GM12878 (cell line): ENCODE results near the gene HEXA. TPM values are rescaled to one million over a fixed set of nuclear protein-coding genes. Genes with fewer than 3 reads are reported as not detected.

ENCODE experiments used
- ATAC-seq: fragments of 200-7000 bp; cut with Tn5 transposase; 3 replicates; pipeline ENCODE4 v1.9.1; 2020; ENCODE audit warnings: mild to moderate bottlenecking, moderate library complexity
- BruUV-seq: library from RNA; stranded (reverse); fragments of 400-500 nt; replicated peaks from 2 replicates; lab custom pipeline; 2021; lab: Mats Ljungman, UMichigan
- CTCF ChIA-PET: fragments of 300-600 bp; sonication (Branson Sonifier 250); formaldehyde crosslinking; extraction: SDS; loops from one replicate; lab custom pipeline; 2021; ENCODE audit warnings: inconsistent platforms; lab: Yijun Ruan, JAX
- POLR2A ChIA-PET: fragments of 350-600 bp; formaldehyde crosslinking; extraction: SDS; loops from one replicate; lab custom pipeline; 2021; ENCODE audit warnings: inconsistent platforms; lab: Charles Lee
- RAD21 ChIA-PET: fragments of 300-600 bp; sonication (Branson Sonifier 250); formaldehyde crosslinking; loops from one replicate; lab custom pipeline; 2023; ENCODE audit warnings: antibody characterized with exemption; ENCODE audit not compliant: unreplicated experiment; lab: Charles Lee
- SMC1A ChIA-PET: fragments of 300-600 bp; sonication (Branson Sonifier 250); formaldehyde crosslinking; loops from one replicate; lab custom pipeline; 2023; ENCODE audit not compliant: unreplicated experiment, uncharacterized antibody; lab: Charles Lee
- DNase-seq: peaks from one replicate; pipeline ENCODE4 v3.0.0-alpha.2; 2011; ENCODE audit warnings: low read depth, low spot score
- FAIRE-seq: peaks from 3 replicates; lab custom pipeline; 2011; peaks lifted over from hg19 to GRCh38; lab: Jason Lieb, UNC
- H2AFZ ChIP-seq: 2 replicates; pipeline ENCODE4 v1.6.0; 2011; ENCODE audit warnings: low read depth, low read length, control low read depth; ENCODE audit not compliant: control insufficient read depth
- H3K27ac ChIP-seq: 2 replicates; pipeline ENCODE4 v1.5.1; 2011; ENCODE audit warnings: control low read depth; ENCODE audit not compliant: control insufficient read depth, insufficient read depth
- H3K27me3 ChIP-seq, 2 experiments: replicated peaks in 1 of 2; 2 replicates each; pipeline versions ENCODE4 v1.6.0 to v1.6.1; 2011; ENCODE audit warnings: low read length in 1 of 2; ENCODE audit not compliant: control insufficient read depth in 2 of 2, insufficient read depth in 2 of 2
- H3K36me3 ChIP-seq, 2 experiments: 2 replicates each; pipeline ENCODE4 v1.5.1; 2011; ENCODE audit warnings: low read length in 1 of 2; ENCODE audit not compliant: control insufficient read depth in 2 of 2, insufficient read depth in 2 of 2
- H3K4me1 ChIP-seq: 2 replicates; pipeline ENCODE4 v1.6.1; 2011; ENCODE audit warnings: mild to moderate bottlenecking, low read length, moderate library complexity, mixed read lengths; ENCODE audit not compliant: control insufficient read depth, insufficient read depth
- H3K4me2 ChIP-seq: 2 replicates; pipeline ENCODE4 v1.6.0; 2011; ENCODE audit warnings: control low read depth; ENCODE audit not compliant: control insufficient read depth, insufficient read depth
- H3K4me3 ChIP-seq: fragments of 200-600 bp; sonication (generic); 2 replicates; pipeline ENCODE4 v1.5.1; 2016
- H3K79me2 ChIP-seq: 2 replicates; pipeline ENCODE4 v1.6.0; 2011; ENCODE audit warnings: low read length; ENCODE audit not compliant: control insufficient read depth, insufficient read depth
- H3K9ac ChIP-seq: 2 replicates; pipeline ENCODE4 v1.8.0; 2011; ENCODE audit warnings: low read length, control low read depth, mixed read lengths; ENCODE audit not compliant: control insufficient read depth, insufficient read depth
- H3K9me3 ChIP-seq: replicated peaks from 3 replicates; pipeline ENCODE4 v1.5.1; 2011; ENCODE audit warnings: mild to moderate bottlenecking, low read length; ENCODE audit not compliant: control insufficient read depth, insufficient read depth
- H4K20me1 ChIP-seq: 2 replicates; pipeline ENCODE4 v1.6.0; 2011; ENCODE audit not compliant: control insufficient read depth, insufficient read depth
- CREB1 ChIP-seq: IDR thresholded peaks from 2 replicates; pipeline ENCODE4 v1.6.1; 2012; ENCODE audit warnings: low read depth, mild to moderate bottlenecking, inconsistent platforms
- DPF2 ChIP-seq: fragments of 450-650 bp; IDR thresholded peaks from 2 replicates; pipeline ENCODE4 v1.6.1; 2017; ENCODE audit warnings: mild to moderate bottlenecking
- ETV6 ChIP-seq, 2 experiments: fragments of 450-650 bp in 1 of 2; IDR thresholded peaks in 1 of 2; conservative IDR thresholded peaks in 1 of 2; 2 replicates each; pipeline ENCODE4 v1.6.1; 2014; ENCODE audit warnings: antibody characterized with exemption in 1 of 2, borderline replicate concordance in 1 of 2, low read depth in 1 of 2, mild to moderate bottlenecking in 1 of 2, moderate library complexity in 1 of 2
- GABPA ChIP-seq: IDR thresholded peaks from 2 replicates; pipeline ENCODE4 v1.6.1; 2014; ENCODE audit warnings: antibody characterized with exemption, low read depth, mild to moderate bottlenecking, inconsistent platforms
- MTA3 ChIP-seq: IDR thresholded peaks from 2 replicates; pipeline ENCODE4 v1.6.1; 2012; ENCODE audit warnings: low read length, inconsistent platforms, borderline replicate concordance
- NFXL1 ChIP-seq: fragments of 450-650 bp; IDR thresholded peaks from 2 replicates; pipeline ENCODE4 v1.6.1; 2017; ENCODE audit warnings: antibody characterized with exemption, mild to moderate bottlenecking, borderline replicate concordance
- NR2C2 ChIP-seq: IDR thresholded peaks from 2 replicates; pipeline ENCODE4 v1.6.1; 2011; ENCODE audit warnings: borderline replicate concordance, low read depth; ENCODE audit not compliant: control insufficient read depth, insufficient read length
- PAX8 ChIP-seq: fragments of 450-650 bp; IDR thresholded peaks from 2 replicates; pipeline ENCODE4 v1.6.1; 2017; ENCODE audit warnings: mild to moderate bottlenecking, moderate library complexity
- POLR2A ChIP-seq: IDR thresholded peaks from 2 replicates; pipeline ENCODE4 v1.6.1; 2011; ENCODE audit warnings: low read depth, mild to moderate bottlenecking, low read length
- SMAD1 ChIP-seq: fragments of 450-650 bp; IDR thresholded peaks from 2 replicates; pipeline ENCODE4 v1.6.1; 2018; ENCODE audit warnings: mild to moderate bottlenecking, low read depth; ENCODE audit not compliant: partially characterized antibody
- WGBS: methylation state at CpG from one replicate; pipeline ENCODE4 v1.1.6; 2016; ENCODE audit warnings: low lambda C conversion rate; ENCODE audit not compliant: insufficient replicate concordance, insufficient coverage; ENCODE audit errors: missing lambda C conversion rate; 5-methylcytosine and 5-hydroxymethylcytosine counted together
- in situ Hi-C: fragments of 300-500 bp; cut with MboI; formaldehyde crosslinking; loops from 9 replicates; pipeline ENCODE4 v1.14.3; 2018; ENCODE audit warnings: mixed read lengths
- intact Hi-C: fragments of 100-400 bp; cut with micrococcal nuclease; formaldehyde crosslinking; loops from one replicate; pipeline ENCODE4 v1.14.2; 2022; ENCODE audit not compliant: unreplicated experiment
- polyA plus RNA-seq, 11 experiments: library from polyadenylated mRNA; depleted of rRNA in 4 of 11; unstranded in 6 of 11; stranded (reverse) in 5 of 11; fragments of >200 nt; fragmentation: Nextera tagmentation in 4 of 11; fragmentation: Illumina TruSeq in 1 of 11; extraction: Ambion mirVana in 4 of 11; extraction: Trizol in 1 of 11; gene quantifications; 1 replicate in 1 of 11; 2 replicates in 10 of 11; pipeline versions ENCODE4 v1.2.1 to v1.2.3, GENCODE V29; 2011 to 2016; ENCODE audit warnings: inconsistent platforms in 2 of 11, missing spikeins in 2 of 11, low read depth in 1 of 11
- total RNA-seq, 4 experiments: library from RNA; depleted of rRNA in 3 of 4; stranded (reverse); fragments of >200 nt in 3 of 4; fragmentation: Illumina TruSeq in 1 of 4; extraction: Trizol in 1 of 4; gene quantifications; 2 replicates each; pipeline versions ENCODE4 v1.2.1 to v1.2.3, GENCODE V29; 2013 to 2021
- TF ChIP-seq, protein P1 (sequence below): fragments of 450-650 bp; conservative IDR thresholded peaks from 2 replicates; pipeline ENCODE4 v1.6.1; 2017; ENCODE audit warnings: mild to moderate bottlenecking, moderate library complexity
- TF ChIP-seq, protein P2 (sequence below): IDR thresholded peaks from 2 replicates; pipeline ENCODE4 v1.6.1; 2012; ENCODE audit warnings: low read length, inconsistent platforms
- TF ChIP-seq, protein P3 (sequence below): IDR thresholded peaks from 2 replicates; pipeline ENCODE4 v1.6.1; 2011; ENCODE audit warnings: borderline replicate concordance, low read depth, mild to moderate bottlenecking, moderate library complexity, low read length; ENCODE audit not compliant: insufficient read depth, poor library complexity, severe bottlenecking

The HEXA gene
- total and polyA plus RNA-seq, 10 of the 15 experiments (the other 5 are each of a cell fraction or from before 2014, with no cell fraction given) = 24.5 to 151 (median 69.3) TPM

DNA sequence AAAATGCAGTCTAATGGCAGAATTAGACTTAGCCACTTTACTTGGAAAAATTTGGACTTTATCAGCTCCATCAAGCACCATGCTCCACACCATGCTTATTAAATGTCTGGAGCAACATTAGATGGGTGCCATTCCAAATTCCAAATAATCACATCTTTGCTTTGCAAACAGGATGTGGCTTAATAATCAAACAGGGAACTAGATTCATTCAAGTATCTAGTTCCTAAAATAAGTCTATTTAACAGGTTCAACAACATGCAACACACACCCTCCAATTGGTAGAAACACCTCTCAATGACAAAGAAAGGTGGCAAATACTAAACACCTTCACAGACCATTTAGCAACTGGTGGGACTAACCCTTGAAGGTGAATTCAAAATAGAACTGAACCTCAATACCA lies 3.5 kb downstream of the HEXA start (continued):
- TF ChIP-seq, protein P1, sequence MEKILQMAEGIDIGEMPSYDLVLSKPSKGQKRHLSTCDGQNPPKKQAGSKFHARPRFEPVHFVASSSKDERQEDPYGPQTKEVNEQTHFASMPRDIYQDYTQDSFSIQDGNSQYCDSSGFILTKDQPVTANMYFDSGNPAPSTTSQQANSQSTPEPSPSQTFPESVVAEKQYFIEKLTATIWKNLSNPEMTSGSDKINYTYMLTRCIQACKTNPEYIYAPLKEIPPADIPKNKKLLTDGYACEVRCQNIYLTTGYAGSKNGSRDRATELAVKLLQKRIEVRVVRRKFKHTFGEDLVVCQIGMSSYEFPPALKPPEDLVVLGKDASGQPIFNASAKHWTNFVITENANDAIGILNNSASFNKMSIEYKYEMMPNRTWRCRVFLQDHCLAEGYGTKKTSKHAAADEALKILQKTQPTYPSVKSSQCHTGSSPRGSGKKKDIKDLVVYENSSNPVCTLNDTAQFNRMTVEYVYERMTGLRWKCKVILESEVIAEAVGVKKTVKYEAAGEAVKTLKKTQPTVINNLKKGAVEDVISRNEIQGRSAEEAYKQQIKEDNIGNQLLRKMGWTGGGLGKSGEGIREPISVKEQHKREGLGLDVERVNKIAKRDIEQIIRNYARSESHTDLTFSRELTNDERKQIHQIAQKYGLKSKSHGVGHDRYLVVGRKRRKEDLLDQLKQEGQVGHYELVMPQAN = no peak
- no peak for TF ChIP-seq DPF2
- TF ChIP-seq POLR2A = no peak
- TF ChIP-seq SMAD1 = no peak
- no peak for TF ChIP-seq ETV6 (conservative IDR thresholded peaks at IDR 0.05 in 1 of 2, IDR thresholded peaks at IDR 0.05 in 1 of 2; ENCODE audit: borderline replicate concordance in 1 of 2, low read depth in 1 of 2)
- TF ChIP-seq NFXL1 = no peak
- TF ChIP-seq CREB1 = no peak
- TF ChIP-seq GABPA = no peak

DNA sequence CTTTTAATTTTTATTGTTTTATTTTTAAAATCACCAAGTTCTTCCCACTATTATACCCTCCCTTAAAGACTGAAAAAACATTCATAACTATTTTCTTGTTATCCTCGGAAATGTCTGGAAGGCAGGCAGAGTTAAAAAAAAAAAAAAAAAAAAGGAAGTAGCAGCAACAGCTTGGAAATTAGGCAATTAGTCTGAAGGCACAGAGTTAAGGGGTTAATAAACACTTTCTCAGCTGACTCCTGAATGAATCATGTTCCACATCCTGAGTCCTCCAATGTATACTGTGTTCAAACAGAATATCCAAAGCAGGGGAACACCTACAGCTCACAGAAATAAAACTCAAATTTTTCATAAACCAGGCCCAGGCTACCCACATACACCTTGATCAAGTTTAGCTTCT lies 5.8 kb downstream of the HEXA start:
- intact Hi-C loops = no loop called here
- no peaks in the 10 kb centered on the region for H3K27me3 ChIP-seq
- TF ChIP-seq NR2C2 (no peak), MTA3 (no peak), PAX8 (no peak)
- TF ChIP-seq, protein P2, sequence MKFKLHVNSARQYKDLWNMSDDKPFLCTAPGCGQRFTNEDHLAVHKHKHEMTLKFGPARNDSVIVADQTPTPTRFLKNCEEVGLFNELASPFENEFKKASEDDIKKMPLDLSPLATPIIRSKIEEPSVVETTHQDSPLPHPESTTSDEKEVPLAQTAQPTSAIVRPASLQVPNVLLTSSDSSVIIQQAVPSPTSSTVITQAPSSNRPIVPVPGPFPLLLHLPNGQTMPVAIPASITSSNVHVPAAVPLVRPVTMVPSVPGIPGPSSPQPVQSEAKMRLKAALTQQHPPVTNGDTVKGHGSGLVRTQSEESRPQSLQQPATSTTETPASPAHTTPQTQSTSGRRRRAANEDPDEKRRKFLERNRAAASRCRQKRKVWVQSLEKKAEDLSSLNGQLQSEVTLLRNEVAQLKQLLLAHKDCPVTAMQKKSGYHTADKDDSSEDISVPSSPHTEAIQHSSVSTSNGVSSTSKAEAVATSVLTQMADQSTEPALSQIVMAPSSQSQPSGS = no peak
- TF ChIP-seq, protein P3, sequence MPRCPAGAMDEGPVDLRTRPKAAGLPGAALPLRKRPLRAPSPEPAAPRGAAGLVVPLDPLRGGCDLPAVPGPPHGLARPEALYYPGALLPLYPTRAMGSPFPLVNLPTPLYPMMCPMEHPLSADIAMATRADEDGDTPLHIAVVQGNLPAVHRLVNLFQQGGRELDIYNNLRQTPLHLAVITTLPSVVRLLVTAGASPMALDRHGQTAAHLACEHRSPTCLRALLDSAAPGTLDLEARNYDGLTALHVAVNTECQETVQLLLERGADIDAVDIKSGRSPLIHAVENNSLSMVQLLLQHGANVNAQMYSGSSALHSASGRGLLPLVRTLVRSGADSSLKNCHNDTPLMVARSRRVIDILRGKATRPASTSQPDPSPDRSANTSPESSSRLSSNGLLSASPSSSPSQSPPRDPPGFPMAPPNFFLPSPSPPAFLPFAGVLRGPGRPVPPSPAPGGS = no peak
- H3K9me3 ChIP-seq = no peaks in the 10 kb centered on the region; the same call in 2 of the 3 replicates
- ChIA-PET CTCF (interaction anchor here (0.6 kb wide), 2 partner anchors 13 to 224 kb away, joined by 3 read pairs; no protein-coding TSS in a partner anchor), RAD21 (interaction anchor here (1.1 kb wide), 1 partner anchor 103 kb away, joined by 3 read pairs; no protein-coding TSS in a partner anchor), SMC1A (no interaction called here), POLR2A (interaction anchor here (0.6 kb wide), 1 partner anchor 1250 kb away, joined by 3 read pairs; no protein-coding TSS in a partner anchor)
- peaks cover 35% of the 10 kb centered on the region for H3K4me1 ChIP-seq
- in situ Hi-C loops = no loop called here
- peaks cover 54% of the 10 kb centered on the region for H3K79me2 ChIP-seq
- 80% methylated on average over 1 of the region's 1 CpG for WGBS
- H4K20me1 ChIP-seq = no peaks in the 10 kb centered on the region
- DNase-seq (no peak), ATAC-seq (no peak), FAIRE-seq (no peak)
- no peak overlapping the region for H3K9ac ChIP-seq
- no peak overlapping the region for H2AFZ ChIP-seq
- BruUV-seq = no TSS peak
- H3K4me3 ChIP-seq = no peak overlapping the region
- no peak overlapping the region for H3K27ac ChIP-seq
- H3K4me2 ChIP-seq = no peak overlapping the region
- peaks cover 3 to 4% of the 10 kb centered on the region in 2 experiments; a peak in 3 of 4 replicates for H3K36me3 ChIP-seq
